Body of pancreas (tissue), 4 donors: ENCODE results near the gene CLEC3A. TPM values are rescaled to one million over a fixed set of nuclear protein-coding genes. Genes with fewer than 3 reads are reported as not detected.

ENCODE experiments used
- ATAC-seq: fragments of 150-250 bp; one replicate; pipeline ENCODE4 v1.9.1; 2016
- DNase-seq, 4 donors: peaks; one replicate each; pipeline ENCODE4 v3.0.0-alpha.2; 2019
- H3K27ac ChIP-seq, 4 donors: fragments of 200-600 bp; sonication (generic); 1 replicate in 3 of 4; 2 replicates in 1 of 4; pipeline versions ENCODE4 v1.5.1 to v1.6.1; 2016 to 2019; ENCODE audit warnings: mild to moderate bottlenecking in 1 of 4, mixed read lengths in 1 of 4, moderate library complexity in 1 of 4
- H3K27me3 ChIP-seq, 2 donors: fragments of 200-600 bp; sonication (generic); one replicate each; pipeline ENCODE4 v1.6.0; 2016; ENCODE audit warnings: mild to moderate bottlenecking in 1 of 2
- H3K36me3 ChIP-seq, 2 donors: fragments of 200-600 bp; sonication (generic); replicated peaks in 1 of 2; 2 replicates each; pipeline ENCODE4 v1.5.1; 2016; ENCODE audit warnings: low read depth in 2 of 2; ENCODE audit not compliant: insufficient read depth in 1 of 2
- H3K4me1 ChIP-seq: fragments of 200-600 bp; sonication (generic); one replicate; pipeline ENCODE4 v1.6.0; 2016
- H3K4me3 ChIP-seq, 2 donors: fragments of 200-600 bp; sonication (generic); 1 replicate in 1 of 2; 2 replicates in 1 of 2; pipeline ENCODE4 v1.5.1; 2016 to 2019
- H3K9me3 ChIP-seq, 3 donors: fragments of 200-600 bp; sonication (generic); 1 replicate in 2 of 3; 2 replicates in 1 of 3; pipeline ENCODE4 v1.5.1; 2016
- POLR2A ChIP-seq, 3 donors: fragments of 450-650 bp; IDR thresholded peaks; one replicate each; pipeline ENCODE4 v1.6.1; 2016; ENCODE audit warnings: antibody characterized with exemption in 3 of 3, mild to moderate bottlenecking in 2 of 3
- WGBS, 2 donors: methylation state at CpG; one replicate each; pipeline ENCODE4 v1.1.5; 2017; 5-methylcytosine and 5-hydroxymethylcytosine counted together
- intact Hi-C: fragments of 100-400 bp; cut with DNase I; formaldehyde crosslinking; loops from one replicate; pipeline ENCODE4 v1.15.1; 2023
- total RNA-seq, 2 donors: library from RNA; depleted of rRNA; stranded (reverse); fragments of >200 nt; gene quantifications; one replicate each; pipeline ENCODE4 v1.1.0, GENCODE V29; 2016
- TF ChIP-seq, protein P1 (sequence below), 7 experiments: fragments of 450-650 bp in 4 of 7; fragments of 200-600 bp in 3 of 7; sonication (generic) in 3 of 7; IDR thresholded peaks; one replicate each; pipeline ENCODE4 v1.5.1; 2016 to 2019; ENCODE audit warnings: antibody characterized with exemption in 7 of 7

CLEC3A gene
- total RNA-seq, 2 donors from 2014 or later = not detected

DNA sequence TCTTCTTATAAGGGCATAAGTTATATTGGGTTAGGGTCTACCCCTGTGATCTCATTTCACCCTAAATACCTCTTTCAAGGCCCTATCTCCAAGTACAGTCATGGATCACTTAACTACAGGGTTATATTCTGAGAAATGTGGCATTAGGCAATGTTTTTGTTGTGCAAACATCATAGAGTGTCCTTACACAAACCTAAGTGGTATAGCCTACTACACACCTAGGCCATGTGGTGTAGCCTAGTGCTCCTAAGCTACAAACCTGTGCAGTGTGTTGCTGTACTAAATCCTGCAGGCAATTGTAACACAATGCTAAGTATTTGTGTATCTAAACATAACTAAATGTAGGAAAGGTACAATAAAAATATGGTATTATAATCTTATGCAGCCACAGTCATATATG is 18.0 kb downstream of the CLEC3A start:
- no peaks in the 10 kb centered on the region for H3K27me3 ChIP-seq
- no peaks in the 10 kb centered on the region for H3K36me3 ChIP-seq
- ATAC-seq (no peak), DNase-seq (no peak)
- no peak for TF ChIP-seq POLR2A (IDR thresholded peaks at IDR 0.05)
- TF ChIP-seq, protein P1, sequence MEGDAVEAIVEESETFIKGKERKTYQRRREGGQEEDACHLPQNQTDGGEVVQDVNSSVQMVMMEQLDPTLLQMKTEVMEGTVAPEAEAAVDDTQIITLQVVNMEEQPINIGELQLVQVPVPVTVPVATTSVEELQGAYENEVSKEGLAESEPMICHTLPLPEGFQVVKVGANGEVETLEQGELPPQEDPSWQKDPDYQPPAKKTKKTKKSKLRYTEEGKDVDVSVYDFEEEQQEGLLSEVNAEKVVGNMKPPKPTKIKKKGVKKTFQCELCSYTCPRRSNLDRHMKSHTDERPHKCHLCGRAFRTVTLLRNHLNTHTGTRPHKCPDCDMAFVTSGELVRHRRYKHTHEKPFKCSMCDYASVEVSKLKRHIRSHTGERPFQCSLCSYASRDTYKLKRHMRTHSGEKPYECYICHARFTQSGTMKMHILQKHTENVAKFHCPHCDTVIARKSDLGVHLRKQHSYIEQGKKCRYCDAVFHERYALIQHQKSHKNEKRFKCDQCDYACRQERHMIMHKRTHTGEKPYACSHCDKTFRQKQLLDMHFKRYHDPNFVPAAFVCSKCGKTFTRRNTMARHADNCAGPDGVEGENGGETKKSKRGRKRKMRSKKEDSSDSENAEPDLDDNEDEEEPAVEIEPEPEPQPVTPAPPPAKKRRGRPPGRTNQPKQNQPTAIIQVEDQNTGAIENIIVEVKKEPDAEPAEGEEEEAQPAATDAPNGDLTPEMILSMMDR (IDR thresholded peaks at IDR 0.05) = no peak
- H3K9me3 ChIP-seq = no peaks in the 10 kb centered on the region
- no peak overlapping the region for H3K27ac ChIP-seq
- H3K4me1 ChIP-seq = no peaks in the 10 kb centered on the region
- H3K4me3 ChIP-seq = no peak overlapping the region
- intact Hi-C loops = no loop called here

DNA sequence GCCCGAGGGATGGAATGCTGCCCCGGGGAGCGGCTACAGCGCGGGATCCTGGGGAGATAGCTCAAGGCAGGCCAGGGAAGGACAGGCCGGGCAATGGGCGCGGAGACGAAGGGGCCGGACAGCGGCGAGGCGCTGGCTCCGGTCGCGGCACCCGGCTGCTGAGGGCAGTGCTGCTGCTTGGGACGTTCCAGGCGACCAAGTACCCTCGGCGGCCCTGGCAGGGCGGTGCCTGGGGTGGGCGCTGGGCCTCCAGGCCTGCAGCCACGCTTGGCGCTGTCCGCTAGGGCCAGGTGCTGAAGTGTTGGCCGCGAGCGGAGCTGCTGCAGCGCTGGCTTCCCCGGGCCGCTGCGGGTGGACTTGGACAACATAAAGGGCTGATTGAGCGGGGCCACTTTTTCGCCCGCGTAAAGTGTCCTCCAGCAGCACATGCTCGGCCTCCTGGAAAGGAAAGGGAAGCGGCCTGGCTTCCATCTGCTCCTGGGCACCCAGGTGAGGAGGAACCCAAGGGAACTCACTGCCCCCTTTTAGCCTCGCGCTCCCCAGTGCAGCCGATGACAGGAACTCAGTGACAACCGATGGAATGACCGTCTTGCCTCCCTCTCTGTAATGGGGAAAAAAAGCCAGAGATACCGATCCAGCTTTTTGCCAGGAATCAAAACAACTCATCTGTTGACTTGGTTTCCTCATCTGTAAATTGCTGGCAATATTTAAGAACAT is 23.7 kb downstream of the CLEC3A start:
- Histone ChIP-seq H3K27ac (no peak overlapping the region), H3K4me3 (no peak overlapping the region), H3K27me3 (peaks cover 0 to 7% of the 10 kb centered on the region in 2 donors), H3K36me3 (no peaks in the 10 kb centered on the region), H3K9me3 (no peaks in the 10 kb centered on the region), H3K4me1 (peaks cover 5% of the 10 kb centered on the region)
- DNase-seq (peak; percentile 65 to 84 (median 72)), ATAC-seq (peak; percentile 81)
- TF ChIP-seq POLR2A (IDR thresholded peaks at IDR 0.05) = no peak
- TF ChIP-seq, protein P1 (IDR thresholded peaks at IDR 0.05) = peak in 2 of 7 experiments; percentile 15 to 45
- intact Hi-C loops = no loop called here
- 9 to 10% methylated on average over 27 to 43 of the region's 45 CpGs for WGBS, 2 donors

DNA sequence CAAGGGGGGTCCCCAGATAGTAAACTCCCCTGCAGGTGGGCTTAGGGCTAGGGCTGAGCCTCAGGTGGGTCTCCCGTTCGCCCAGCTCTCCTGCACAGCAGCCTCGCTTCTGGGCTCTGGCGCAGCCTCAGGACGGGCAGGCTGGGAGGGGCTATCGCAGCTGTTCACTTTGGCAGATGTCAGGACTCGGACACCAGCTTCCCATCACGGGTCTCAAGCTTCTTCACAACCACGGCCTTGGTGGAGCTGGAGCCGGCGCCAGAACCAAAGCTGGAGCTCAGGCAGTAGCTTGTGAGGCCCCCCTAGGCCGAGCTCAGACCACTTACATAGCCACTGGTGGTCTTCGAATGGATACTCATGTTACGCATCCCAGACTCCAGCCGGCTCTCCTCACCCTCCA is 26.0 kb downstream of the CLEC3A start:
- Histone ChIP-seq H3K27me3 (peaks cover 0 to 7% of the 10 kb centered on the region in 2 donors), H3K4me3 (no peak overlapping the region), H3K9me3 (no peaks in the 10 kb centered on the region), H3K36me3 (no peaks in the 10 kb centered on the region), H3K27ac (no peak overlapping the region), H3K4me1 (peaks cover 5% of the 10 kb centered on the region)
- intact Hi-C loops = no loop called here
- WGBS, 2 donors = 77 to 82% methylated on average over 14 to 15 of the region's 15 CpGs
- ATAC-seq = no peak
- TF ChIP-seq, protein P1 (IDR thresholded peaks at IDR 0.05) = no peak
- TF ChIP-seq POLR2A (IDR thresholded peaks at IDR 0.05) = no peak
- DNase-seq = no peak

DNA sequence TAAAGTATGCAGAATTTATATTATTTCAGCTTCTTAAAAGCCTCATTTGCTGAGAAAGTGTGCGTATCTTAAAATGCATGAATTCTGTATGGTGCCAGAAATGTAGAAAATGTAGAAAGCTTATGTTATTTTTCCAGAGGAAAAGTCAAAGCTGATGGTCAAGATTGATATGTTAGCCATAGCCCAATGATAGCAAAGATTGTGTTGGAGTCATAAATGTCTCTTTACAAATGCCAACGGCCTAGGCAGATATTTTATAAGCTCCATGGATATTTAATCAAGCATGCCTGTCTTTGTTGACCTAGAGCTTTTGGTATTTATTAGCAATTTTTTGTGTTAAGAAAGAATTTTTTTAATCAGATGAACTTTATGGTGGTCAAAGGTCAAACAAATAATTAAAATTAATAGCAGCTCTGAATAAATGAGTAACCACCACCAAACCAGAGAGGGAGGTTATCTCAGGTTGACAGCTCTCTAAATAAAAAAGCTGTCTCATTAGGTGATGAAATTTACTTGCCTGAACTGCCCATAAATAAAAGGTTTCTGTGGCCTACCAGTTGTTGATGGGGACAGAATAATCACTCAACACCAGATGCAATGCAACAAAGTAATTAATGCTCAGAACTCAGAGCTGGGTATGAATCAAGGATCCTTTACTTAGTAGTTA is 28.5 kb downstream of the CLEC3A start:
- Histone ChIP-seq H3K36me3 (no peaks in the 10 kb centered on the region), H3K9me3 (no peaks in the 10 kb centered on the region), H3K4me3 (no peak overlapping the region), H3K27me3 (peaks cover 0 to 7% of the 10 kb centered on the region in 2 donors), H3K27ac (no peak overlapping the region), H3K4me1 (peaks cover 1% of the 10 kb centered on the region)
- DNase-seq (no peak), ATAC-seq (no peak)
- intact Hi-C loops = no loop called here
- WGBS, 2 donors = 49% methylated on average over 2 of the region's 2 CpGs
- TF ChIP-seq, protein P1 (IDR thresholded peaks at IDR 0.05) = no peak
- TF ChIP-seq POLR2A (IDR thresholded peaks at IDR 0.05) = no peak
